Measurements from ENCODE around the gene TGFBI.
"Not testable (repeated sequence)": the region's sequence is repeated elsewhere in the genome, so short reads cannot be mapped to it uniquely, and the experiment has no call there.

TGFBI gene

DNA sequence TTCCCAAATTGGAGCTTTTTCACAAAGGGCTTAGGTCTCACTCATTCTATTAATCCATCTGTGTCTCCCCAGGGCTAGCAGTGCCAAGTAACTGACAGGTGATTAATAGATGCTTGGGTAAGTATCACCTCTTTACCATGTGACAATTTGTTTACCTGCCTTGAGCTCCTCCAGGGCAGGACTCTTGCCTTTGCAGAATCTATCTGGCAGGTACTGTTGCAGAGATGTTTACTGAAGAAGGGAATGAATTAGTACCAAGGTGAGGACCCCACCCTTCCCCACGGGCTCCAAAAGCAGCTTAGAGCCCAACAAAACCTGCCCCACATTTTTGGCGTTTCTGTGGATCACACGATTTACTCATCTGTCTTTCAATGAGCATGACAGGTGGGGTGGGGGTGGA, 698 bp upstream of the TGFBI start:
- DNase-seq, result no peak

DNA sequence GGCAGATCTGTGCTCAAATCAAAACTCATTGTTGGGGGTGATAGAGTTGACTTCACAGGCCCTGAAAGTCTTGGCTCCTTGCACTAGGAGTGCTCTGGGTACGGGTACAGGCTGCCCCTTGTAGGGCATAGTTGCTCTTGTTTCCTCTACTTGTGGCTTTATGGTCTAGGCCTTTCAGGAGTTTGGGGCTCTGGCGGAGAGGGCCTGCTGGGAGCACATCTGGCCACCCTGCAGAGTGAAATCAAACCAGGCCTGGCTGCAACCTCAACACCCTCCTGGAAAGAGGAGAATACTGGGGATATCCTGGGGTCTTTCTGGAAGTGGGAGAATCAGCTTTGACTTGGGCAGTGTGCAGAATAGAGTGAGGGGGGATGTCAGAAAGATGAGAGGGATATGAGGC, 1.5 kb downstream of the TGFBI start:
- no peak for DNase-seq

DNA sequence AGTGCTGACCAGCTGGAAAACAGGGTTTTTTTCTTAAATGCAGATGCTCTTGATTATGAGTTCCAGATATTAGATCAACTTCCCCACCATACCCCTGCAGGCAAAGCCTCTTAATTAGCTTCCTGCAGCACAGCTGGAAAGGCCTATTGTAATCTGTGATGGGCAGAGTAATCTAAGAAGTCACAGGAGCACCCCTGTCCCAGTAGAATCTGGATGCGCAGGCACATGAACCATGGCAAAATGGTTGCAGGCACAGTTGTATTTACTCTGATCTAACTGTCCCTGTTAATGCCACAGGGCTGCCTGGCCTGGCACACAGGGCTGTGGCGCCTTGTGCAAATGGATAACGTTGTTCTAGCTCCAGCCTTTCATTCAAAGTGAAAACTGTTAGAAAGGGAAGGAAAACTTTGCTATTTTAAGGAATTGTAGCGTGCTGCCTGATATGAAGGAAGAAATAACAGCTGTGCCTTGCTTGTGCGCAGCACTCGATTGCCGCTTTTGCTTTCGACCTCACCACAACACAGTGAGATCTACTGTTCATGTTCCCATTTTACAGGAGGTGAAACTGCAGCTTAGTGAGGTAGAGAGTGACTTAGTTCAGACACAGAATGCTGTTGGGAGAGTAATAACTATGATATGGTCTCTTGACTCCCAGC, 2.3 kb downstream of the TGFBI start:
- DNase-seq, result no peak

DNA sequence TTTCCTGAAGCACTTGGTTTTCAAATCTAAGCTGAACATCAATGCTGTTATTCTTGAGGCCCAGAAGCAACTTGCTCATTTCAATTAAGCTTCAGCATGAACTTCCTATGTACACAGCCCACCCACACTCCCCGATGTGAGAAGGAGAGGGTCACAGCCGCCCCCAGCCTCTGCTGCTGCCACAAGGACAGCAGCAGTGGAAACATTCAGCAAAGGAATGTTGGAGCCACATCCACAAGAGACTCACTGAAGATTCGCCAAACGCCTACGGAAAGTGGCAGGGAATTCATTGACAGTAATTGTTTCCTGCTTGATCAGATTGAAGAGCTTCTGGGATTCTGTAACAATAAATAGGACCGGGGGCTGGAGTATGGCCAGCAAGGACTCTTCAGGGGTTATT, 2.9 kb downstream of the TGFBI start:
- DNase-seq, result no peak

DNA sequence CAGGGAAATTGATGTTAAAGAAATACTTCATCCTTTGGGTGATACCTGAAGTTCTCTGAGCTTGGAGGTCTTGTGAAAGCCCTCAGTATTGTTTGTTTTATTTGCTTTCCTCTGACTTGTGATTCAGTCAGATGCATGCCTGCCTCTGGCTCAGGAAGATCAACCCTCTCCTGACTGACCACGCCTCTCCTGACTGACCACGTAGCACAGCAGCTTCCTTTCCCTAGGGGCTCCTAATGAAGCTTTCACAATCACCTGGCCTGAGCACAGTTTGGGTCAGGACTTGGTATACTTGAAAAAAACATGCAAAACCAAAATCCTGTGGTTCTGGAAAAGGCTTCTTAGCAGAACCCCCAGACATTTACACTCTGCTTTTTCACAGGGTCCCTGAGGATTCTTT, 3.8 kb downstream of the TGFBI start:
- DNase-seq, result no peak

DNA sequence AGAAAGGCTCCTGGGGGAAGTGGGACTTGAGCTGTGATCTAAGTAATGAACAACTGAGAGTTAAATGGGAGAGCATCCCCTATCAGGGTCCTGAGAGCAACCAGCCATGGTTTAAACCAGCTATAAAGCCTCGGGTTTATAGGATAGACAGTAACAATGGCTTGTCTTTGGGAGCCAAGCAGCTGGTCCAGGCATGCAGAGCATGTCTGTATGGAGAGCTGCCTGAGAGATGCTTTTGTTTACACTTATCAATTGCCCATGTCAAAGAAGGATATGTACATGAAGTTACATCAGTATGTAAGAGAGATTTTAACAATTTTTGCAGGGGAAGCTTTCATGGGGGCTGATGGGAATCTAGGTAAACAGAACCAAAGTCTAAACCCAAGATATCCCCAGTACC, 4.4 kb downstream of the TGFBI start:
- DNase-seq, result no peak

DNA sequence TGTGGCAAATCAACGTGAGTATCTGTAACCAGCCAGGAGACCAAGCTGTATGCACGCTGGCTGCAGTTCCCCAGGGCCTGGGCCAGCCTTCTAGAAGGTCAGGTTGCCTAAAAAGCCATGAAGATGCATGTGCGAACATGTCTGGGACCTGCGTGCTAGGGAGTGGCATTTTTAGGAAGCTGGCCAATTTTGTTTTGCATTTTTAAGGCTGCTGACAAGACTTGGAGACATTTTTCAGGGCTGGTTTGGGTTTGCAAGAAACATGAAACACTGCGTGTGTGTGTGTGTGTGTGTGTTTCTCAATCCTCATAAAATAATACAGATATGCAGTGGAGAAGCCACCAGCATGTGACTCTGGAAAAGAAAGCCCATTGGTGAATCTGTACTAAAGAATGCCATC, 5.1 kb downstream of the TGFBI start:
- no peak for DNase-seq

DNA sequence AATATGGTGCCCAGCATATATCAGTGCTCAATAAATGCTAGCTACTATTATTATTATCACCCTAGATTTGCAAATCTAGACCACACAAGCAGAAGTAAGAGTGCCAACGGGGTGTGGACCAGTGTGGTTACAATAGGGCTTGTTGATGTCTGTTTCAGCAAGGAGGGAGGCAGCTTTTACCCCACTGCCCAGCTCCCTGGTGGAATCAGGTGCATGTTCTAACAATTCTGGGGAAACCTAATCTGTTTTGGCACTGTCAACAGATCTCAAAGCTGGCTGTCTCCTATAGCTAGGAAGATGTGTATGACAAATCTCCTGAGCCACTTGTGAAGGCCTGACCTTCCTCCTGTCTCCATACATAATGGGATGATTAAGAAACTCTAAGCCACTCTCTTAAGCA, 5.7 kb downstream of the TGFBI start:
- DNase-seq, result no peak

DNA sequence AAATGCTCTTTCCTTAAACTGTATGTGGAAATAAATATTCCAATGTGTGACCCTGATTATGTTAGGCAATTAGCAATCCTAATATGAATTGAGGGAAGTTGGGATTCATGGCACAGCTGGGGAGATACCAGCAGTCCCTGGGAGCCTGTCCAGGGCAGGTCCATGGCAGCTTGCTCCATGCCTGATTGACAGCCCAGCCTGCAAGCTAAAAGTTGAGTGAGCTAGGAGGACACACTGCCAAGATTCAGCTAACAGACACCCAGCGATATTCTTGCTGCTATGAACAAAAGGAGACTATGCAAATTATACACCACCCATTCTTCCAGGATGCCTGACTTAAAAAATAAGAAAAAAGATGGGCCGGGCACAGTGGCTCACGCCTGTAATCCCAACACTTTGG, 6.2 kb downstream of the TGFBI start:
- DNase-seq, result no peak

DNA sequence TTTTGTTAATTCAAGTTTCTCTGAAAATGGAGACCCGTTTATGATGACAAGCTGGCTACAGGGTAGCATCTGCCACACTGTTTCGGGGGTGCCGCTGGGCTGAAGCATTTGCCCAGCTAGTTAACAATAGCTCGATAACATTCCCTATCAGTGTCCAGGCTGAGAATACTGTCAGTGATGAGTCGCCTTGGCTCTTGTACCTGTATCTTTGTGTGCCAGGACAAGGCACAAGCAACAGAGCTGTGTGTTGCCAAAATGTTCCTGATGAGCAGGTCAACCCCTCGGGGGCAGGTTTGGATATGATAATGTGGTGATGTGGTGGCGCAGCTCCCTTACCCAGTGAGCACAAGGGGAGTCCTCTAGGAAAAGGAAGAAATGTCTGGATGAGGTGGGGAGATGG, 7.0 kb downstream of the TGFBI start:
- DNase-seq, result no peak

DNA sequence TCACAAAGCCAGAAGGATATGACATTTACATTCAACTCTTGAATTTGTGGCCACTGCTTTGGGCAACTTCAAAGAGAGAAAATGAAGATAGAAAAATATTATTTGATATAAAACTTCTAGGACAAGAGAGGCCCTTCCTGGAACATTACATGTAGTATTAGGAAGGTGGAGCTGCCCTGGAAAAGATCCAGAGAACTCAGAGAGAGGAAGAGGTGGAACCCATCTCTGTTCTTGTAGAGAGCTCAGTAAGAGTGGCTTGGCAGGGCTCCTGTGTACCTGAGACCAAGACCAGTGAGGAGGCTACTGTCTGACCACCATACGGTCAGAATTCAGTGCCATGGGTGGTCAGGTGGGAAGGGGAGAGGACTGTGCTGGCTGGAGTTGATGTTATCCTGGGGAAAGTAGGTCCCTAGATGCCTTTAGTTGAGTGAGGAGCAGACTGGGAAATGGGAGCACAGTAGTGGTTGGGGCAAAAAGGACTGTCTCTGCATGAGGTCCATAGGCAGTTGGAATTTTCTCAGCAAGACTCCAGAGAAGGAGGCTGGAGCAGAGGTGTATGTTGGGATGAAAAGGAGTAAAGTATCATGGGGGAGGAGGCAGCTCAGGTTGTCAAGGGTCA, 7.6 kb downstream of the TGFBI start:
- DNase-seq, result no peak

DNA sequence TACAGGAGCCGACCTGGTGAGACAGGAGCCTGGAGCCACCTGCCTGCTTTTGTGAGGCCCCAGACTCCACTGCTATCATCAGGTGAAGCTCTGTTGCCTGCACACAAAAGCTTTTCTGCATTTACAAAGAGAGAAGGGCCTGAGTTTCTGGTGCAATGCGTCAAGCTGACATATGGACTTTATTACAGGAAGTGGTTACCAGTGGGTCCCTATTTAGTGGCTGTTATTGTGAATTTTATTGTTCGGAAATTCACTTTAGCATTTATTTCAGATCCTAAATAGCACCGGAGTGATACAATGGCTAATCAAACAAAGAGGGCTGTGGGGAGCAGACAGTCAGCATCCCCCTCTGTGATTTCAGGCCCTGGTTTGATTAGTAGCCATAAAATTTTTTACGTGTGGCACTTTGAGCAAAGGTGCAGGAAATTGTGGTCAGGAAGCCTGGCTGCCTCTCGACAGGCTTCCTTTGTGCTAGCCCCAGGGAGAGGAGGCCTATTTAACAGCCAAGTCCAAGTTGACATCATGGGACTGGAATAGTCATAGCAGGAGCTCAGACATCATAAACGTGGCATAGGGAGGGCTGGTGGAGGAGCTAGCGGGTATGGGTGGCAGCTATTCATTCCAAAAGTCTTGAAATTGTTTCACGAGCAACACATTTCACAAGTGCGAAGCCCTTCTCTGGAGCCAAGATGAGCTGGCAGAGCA, 8.4 kb downstream of the TGFBI start:
- peak; percentile 62 for DNase-seq

DNA sequence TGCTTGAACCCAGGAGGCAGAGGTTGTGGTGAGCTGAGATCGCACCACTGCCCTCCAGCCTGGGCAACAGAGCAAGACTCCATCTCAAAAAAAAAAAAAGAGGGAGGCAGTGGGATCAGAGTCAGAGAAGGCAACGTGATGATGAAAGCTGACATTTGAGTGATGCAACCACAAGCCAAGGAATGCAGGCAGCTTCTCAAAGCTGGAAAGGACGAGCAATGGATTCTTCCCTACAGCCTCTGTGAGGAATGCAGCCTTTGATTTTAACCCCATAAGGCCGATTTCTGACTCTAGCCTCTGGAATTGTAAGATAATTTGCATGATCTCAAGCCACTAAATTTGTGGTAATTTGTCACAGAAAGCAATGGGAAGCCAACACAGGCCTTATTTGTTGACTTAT, 9.8 kb downstream of the TGFBI start:
- DNase-seq, result no peak

DNA sequence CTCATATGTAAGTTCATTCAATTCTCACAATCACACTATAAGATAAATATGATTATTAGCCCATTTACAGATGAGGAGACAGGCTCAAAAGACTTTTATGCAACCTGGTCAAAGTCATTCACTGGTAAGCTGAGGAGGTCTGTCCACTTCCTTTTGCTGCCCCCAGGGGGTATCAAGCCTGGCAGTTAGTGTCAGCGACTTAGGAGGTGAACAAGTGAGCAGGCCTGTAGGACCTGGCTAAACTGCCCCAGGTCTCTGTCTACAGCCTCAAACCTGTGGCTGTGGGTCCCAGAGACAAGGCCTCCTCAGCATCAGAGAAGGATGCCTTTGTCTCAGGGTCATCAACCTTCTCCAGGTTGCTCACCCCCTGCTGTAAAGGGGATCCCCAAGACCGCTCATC, 10.4 kb downstream of the TGFBI start:
- no peak for DNase-seq

DNA sequence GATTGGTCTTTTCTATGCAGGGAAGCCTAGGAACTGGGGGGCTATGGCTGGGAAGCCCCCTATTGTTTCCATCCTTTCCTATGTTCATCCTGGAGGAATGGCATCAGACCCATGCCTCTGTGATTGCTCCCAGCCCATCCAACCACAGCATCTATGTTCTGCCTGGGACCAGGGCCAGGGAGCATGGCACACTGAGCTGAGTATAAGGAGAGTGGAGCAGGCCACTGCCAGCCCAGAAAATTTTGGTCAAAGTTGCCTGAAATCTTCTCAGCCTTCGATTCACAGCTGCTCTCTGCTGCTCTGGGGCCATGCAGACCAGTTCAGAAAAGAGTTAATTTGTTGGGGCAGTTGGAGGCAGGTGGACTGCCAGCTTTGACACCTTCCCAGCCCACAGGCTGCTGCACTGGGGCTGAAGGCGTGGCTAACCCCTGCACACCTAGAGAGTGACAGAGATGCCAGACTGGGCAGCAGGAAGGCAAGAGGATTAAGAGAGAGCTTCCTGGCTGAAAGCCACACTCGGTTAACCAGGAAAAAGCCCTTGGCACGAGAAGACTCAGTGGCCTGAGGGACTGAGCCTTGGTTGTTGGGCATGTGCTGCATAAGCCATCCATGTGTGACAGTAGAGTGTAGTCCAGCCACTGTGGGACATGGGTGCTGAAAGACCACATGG, 12.1 kb downstream of the TGFBI start:
- DNase-seq, result no peak

DNA sequence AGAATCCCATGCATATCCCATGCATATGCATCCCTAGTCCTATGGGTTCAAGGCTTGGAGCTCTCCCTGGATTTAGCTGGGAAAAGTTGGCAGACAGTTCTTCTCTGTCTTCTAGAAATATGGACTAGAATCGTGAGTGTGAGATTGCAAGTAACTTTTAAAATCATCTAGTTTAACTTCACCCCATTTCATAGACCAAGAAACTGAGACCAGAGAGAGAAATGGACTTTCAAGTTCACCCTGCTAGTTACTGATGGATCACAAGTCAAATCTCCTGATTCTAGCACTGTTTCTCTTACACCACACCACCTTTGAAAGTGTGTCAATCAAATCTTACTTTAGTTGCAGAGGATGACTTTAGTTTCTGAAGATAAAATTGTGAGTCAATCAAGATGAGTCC, 13.4 kb downstream of the TGFBI start:
- no peak for DNase-seq

DNA sequence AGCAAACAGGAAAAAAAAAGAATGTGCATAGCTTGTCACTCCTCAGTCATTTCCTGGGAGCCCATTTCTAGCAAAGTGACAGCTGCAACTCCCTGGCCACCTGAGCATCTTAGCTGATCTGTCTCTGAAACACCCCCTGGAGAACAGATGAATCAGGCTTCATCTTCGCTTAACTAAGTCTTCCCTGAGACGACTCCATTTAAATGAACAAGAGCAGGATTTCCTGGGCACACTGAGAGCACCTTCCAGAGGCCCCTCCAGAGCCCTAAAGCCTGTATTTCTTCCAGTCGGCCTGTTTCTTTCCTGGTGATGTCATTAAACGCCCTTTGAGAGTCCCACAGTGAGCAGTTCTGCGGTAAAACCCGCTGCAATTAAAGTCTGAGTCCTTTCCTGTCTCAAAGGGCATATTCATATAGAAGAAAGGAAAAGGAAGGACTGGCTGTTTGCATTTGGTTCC, 13.9 kb downstream of the TGFBI start:
- DNase-seq, result no peak

DNA sequence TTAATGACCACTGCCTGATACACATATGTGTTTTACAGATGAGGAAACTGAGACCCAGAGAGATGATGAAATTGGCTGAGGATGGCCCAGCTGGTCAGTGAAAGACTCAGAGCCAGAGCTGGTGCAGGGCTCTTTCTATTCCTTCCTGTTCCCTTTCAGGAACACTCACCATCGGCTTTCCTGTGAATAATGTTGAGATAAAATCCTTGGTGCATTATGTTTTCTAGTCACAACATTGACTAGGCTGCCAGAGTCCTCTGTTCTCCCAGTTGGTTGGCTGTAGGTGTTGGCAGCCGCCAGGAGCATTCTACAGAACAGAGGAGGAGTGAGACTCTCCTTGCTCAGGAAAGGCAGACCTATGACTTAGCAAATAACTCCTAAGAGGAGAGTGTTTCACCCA, 14.8 kb downstream of the TGFBI start:
- no peak for DNase-seq

DNA sequence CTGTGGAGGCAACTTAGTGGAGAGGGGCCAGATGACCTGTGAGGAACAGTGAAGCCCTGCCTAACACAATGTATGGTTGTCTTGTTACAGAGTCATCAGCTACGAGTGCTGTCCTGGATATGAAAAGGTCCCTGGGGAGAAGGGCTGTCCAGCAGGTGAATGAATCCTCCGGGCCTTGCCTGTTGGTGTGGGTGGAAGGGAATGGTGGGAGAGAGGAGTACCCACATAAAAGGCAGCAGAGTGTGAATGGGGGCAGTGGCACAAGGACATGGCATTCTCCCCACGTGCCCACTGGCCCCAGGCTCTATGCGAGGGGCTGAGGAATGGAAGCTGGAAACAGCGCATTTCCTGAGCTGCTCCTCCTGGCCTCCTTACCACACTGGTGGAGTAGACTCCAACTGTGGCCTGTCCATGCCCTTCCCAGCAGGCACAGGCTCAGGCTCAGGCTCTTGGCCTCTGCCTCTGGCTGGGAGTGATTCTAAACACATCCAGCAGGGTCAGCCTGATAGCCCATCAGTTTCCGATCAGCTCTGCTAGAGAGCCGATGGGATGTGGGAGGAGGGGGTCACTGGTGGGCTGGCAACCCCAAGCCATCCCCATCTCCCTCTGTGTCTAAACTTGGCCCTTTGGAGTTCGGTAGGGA, 15.3 kb downstream of the TGFBI start:
- DNase-seq, result no peak

DNA sequence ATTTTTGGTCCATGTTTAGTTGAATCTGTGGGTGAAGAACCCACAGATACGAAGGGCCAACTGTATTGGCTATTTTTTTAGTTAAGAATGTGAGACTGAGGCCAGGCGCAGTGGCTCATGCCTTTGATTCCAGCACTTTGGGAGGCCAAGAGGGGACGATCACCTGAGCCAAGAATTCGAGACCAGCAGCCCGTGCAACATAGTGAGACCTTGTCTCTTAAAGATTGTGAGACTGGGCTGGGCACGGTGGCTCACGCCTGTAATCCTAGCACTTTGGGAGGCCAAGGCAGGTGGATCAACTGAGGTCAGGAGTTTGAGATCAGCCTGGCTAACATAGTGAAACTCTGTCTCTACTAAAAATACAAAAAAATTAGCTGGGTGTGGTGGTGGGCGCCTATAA, 16.2 kb downstream of the TGFBI start:
- not testable (repeated sequence) for DNase-seq

DNA sequence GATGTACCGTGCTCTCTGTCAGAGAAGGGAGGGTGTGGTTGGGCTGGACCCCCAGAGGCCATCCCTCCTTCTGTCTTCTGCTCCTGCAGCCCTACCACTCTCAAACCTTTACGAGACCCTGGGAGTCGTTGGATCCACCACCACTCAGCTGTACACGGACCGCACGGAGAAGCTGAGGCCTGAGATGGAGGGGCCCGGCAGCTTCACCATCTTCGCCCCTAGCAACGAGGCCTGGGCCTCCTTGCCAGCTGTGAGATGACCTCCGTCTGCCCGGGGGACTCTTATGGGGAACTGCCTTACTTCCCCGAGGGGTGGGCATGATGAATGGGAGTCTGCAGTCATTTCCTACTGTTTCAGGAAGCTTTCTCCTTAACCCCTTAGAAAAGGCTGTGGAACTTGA, 17.5 kb downstream of the TGFBI start:
- no peak for DNase-seq

DNA sequence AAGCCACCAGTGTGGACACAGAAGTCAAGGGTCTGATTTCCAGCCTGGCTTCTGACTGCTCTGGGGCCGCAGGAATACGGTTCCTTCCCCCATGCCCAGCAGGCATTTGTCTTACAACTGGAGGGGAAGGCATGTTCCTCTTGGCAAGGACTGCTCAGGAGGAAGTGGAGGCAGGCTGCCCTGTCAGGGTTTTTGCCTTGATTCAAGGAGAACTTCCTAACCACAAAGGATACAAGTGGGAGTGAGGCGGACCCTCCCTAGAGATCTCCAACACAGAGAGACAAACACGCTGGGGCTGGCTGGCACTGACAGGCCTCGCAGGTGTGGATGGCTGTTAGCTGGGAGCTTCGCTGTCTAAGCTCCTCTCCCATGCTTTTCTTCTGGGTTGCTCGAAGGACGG, 19.1 kb downstream of the TGFBI start:
- DNase-seq, result no peak

DNA sequence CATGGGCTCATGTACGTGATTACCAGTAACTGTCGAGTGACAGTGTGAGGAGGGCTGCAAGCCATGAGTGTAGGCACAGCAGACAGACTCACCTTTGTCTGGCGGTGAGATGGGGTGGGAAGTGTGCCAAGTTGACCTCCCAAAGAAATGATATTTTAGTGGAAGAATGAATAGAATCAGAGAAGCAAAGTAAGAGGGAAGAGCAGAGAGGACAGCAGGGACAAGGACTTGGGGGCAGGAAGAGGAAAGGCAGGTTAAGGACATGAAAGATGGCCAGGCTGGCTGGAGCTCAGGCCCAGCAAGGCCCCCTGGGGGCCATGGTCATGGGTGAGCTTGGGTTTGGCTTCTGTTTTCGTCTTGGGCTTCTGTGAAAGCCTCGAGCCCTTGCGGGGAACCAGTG, 20.2 kb downstream of the TGFBI start:
- no peak for DNase-seq
